Activated CD8-positive, alpha-beta memory T cell treated with anti-CD3 and anti-CD28 coated beads for 36 hours (primary cell): ENCODE data around the gene MOB2. TPM values are rescaled to one million over a fixed set of nuclear protein-coding genes. Genes with fewer than 3 reads are reported as not detected.

Source experiments
- CTCF ChIA-PET: fragments of 350-600 bp; sonication (Branson Sonifier 250); formaldehyde crosslinking; loops from one replicate; lab custom pipeline; 2021; ENCODE audit warnings: antibody characterized with exemption; lab: Charles Lee
- POLR2A ChIA-PET: fragments of 350-600 bp; sonication (Branson Sonifier 250); formaldehyde crosslinking; loops from one replicate; lab custom pipeline; 2021; ENCODE audit warnings: antibody characterized with exemption; lab: Charles Lee
- total RNA-seq, 2 experiments: library from RNA; stranded (reverse); gene quantifications; one replicate each; pipeline ENCODE4 v1.2.3, GENCODE V29; 2021

The MOB2 gene
- total RNA-seq, 2 experiments from 2014 or later: 19.5 to 22.0 TPM

- ChIA-PET CTCF (no interaction called here), POLR2A (no interaction called here)
Measured at GRCh38 chr11:1494650-1495049, 8.1 kb upstream of the MOB2 start.

DNA sequence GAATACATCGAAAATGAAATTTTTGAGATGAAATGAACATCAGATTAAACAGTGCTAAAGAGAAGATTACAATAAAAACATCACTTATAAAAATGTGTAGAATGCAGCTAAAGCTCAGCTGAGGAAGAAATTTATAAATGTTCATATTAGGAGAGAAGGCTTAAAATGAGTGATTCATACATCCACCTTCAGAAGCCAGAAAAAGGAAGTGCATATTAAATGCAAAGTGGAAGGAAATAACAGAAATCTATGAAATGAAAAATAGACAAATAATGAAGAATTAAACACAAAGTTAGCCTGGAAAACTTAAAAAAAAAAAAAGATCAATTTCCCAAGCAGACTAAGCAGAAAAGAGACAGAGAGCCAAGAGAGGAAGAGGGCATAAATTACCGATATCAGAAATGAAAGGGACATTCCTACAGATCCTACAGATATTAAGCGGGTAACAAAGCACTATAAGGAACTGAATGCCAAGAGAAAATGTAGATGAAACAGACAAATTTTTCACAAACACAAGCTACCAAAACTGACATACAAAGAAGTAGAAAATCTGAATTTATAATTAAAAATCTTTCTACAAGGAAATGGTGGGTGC lies 7.2 kb upstream of the MOB2 start:
- ChIA-PET CTCF (no interaction called here), POLR2A (no interaction called here)

DNA sequence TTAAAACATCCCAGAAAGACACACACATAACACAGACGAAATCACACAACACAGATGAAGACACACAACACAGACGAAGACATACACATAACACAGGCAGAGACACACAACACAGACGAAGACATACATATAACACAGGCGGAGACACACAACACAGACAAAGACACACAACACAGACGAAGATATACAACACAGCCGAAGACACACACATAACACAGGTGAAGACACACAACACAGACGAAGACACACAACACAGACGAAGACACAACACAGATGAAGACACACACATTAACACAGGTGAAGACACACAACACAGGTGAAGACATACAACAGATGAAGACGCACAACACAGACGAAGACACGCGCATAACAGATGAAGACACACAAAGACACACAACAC lies 4.8 kb upstream of the MOB2 start:
- CTCF ChIA-PET: interaction anchor here (0.6 to 1.1 kb wide), 2 partner anchors 23 to 108 kb away, joined by 3 to 4 read pairs; no protein-coding TSS in a partner anchor

GRCh38 chr11:1490651-1491050 lies 4.1 kb upstream of the MOB2 start:
- CTCF ChIA-PET: interaction anchor here (0.6 to 0.8 kb wide), 2 partner anchors 28 to 109 kb away, joined by 4 read pairs; no protein-coding TSS in a partner anchor
- POLR2A ChIA-PET: no interaction called here

More for the DNA sequence above, 4.8 kb upstream of the MOB2 start:
- POLR2A ChIA-PET: no interaction called here

DNA sequence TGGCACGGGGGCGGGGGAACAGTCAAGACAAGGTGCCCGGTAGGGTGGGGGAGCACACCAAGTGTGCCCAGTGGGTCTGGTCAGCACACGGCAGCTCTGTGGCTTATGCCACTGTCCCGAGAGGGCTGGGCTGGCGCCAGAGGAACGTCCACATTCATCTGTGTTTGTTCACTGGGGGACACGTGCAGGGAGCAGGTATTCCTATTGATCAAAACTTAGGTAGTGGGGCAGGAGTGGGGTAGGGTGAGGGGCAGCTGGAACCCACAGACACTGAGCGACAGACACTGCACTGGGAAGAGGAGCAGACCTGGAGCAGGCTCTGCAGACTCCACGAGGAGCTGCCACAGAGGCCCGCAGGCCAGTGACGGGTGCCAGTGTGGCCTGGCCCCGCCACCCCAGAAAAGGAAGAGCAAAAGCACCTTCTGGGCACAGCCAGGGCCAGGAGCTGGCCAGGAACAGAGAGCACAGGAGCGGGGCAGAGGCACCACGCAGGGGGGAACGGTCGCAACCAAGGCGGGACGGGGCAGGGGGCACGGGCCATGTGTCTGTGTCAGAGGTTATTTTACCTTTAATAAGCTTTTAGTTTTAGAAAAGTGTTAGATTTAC lies 2.1 kb upstream of the MOB2 start:
- POLR2A ChIA-PET: no interaction called here
- CTCF ChIA-PET: no interaction called here

DNA sequence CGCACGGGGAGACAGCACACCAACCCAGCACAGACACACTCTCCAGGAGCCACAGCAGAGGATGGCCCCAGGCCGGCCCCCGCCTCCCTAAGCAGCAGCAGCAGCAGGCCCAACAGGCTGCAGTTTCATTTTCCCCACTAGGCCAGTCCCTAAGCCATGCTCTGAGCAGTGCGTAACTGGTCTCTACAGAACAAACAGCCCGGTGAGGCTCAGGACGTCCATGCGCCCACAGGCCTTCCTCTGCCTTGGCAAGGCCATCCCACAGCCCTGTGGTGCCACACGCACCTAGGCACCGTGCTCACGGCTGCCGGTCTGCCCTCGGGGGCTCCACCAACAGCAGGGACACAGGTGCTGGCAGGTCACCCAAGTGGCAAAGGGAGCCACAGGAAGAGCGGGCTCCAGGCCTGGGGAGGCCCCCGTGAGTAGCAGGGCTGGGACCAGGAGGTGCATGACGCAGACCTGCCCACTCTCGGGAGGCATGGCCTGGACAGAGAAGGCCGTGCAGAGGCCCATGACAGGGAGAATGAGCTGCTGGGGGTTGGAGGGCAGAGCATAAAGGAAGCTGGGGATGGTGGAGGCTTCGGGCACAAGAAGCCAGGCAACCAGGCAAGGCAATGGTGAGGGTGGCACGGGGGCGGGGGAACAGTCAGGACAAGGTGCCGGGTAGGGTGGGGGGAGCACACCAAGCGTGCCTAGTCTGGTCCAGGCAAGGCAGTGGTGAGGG lies 1.4 kb upstream of the MOB2 start:
- ChIA-PET POLR2A (no interaction called here), CTCF (no interaction called here)

DNA sequence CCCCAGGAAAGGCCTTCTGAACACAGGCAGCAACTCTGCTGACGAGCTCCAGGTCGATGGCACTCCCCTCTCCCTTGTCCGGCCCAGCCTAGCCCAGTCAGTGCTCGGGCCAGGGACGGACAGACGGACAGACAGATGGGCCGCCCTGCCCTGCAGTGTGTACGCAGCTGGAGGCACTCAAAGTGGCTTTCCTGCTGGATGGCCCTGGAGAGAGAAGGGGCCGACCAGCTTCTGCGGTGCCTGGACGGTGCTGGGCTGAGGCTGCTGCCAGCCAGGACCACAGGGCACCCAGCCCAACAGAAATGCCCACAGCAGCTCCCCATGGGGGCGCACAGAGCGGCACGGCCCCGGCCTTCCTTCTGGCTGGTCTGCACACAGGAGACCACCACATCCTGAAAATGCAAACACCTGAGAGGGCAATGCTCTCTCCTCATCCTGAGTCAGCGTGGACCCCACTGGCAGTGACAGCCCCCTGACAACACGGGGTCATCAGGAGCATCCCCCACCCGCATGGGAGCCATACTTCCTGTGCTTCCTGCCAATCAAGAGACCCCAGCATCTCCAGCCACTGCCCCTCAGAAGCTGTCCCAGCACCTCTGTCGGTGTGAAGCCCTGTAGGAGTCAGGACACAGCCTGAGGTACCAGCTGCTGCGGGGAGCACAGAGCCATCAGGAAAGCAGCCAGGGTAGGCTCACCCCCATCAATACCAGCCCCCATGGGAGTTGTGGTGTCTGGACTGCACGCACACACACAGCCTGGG lies 692 bp upstream of the MOB2 start:
- ChIA-PET POLR2A (no interaction called here), CTCF (no interaction called here)

DNA sequence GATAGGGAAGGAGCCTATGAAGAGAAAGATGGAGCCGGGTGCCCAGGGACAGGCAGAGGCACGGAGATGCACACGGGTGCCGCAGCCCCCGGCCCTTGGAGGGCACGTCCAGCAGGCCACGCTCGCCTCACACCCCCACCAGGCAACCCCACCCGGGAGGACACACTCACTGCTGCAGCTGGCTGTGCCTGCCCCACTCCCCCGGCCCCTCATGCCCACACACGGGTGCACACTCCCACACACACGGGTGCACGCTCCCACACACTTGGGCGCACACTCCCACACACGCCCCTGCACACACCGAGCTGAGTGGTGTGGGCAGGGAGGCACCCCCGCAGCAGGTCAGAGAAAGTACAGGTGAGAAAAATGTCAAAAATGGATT lies 1.1 kb downstream of the MOB2 start:
- CTCF ChIA-PET: interaction anchor here (1.1 kb wide), 1 partner anchor 89 kb away, joined by 4 read pairs; no protein-coding TSS in a partner anchor
- POLR2A ChIA-PET: no interaction called here

GRCh38 chr11:1484695-1485503 lies 1.7 kb downstream of the MOB2 start:
- CTCF ChIA-PET: interaction anchor here (1.1 kb wide), 1 partner anchor 90 kb away, joined by 4 read pairs; no protein-coding TSS in a partner anchor
- POLR2A ChIA-PET: no interaction called here

GRCh38 chr11:1484061-1484671 lies 2.4 kb downstream of the MOB2 start:
- CTCF ChIA-PET: interaction anchor here (1.1 kb wide), 1 partner anchor 91 kb away, joined by 4 read pairs; no protein-coding TSS in a partner anchor
- POLR2A ChIA-PET: no interaction called here

DNA sequence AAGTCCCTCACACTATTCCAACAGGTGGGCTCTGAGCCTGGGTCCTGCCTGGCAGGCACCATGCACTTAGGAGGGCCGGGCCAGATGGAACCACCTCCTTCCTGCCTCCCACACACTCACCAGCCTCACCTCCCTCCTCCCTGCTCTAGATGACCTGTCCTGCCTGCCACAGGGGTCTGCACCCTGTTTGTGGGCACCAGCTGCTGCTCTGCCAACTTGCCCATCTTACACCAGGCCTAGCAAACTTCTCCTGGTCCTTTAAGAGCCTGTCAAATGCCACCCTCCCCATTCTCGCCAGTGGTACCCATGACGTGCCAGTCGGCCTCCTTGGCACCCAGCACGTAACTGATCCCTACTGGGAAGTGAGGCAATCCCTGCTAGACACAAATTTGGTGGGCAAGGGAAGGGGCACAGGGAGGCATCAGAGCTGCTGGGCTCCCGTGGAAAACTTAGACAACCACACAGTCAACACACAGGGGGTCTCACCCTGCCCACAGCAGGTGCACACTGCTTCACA lies 3.1 kb downstream of the MOB2 start:
- POLR2A ChIA-PET: no interaction called here
- CTCF ChIA-PET: no interaction called here

- ChIA-PET POLR2A (no interaction called here), CTCF (no interaction called here)
Measured at GRCh38 chr11:1482581-1483444, 3.8 kb downstream of the MOB2 start.

DNA sequence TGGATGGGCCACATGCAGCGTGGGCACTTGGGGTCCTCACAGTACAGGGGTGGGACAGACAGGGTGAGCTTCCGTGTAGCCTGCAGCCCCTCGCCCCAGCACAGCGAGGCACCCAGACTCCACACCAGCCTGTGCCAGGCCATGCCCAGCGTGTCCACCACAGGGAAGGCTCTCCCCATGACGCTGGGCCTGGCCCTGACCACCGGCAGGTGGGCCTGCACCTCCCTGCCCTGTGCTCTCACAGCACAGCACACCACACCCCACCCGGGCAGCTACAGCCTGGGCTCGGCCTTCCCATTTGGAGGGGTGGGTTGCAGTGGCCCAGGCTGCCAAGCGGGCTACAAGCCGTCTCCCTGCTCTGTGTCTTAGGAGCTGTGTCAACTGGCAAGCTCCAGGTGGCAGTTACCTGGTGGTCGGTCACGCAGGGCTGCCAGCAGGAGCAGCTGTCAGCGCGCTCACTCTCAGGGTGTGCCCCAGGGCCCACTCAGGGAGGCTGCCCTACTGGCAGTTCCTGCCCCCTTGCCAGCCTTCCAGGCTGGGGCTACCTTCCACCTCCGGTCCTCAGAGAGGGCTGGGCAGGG lies 4.6 kb downstream of the MOB2 start:
- CTCF ChIA-PET: no interaction called here

DNA sequence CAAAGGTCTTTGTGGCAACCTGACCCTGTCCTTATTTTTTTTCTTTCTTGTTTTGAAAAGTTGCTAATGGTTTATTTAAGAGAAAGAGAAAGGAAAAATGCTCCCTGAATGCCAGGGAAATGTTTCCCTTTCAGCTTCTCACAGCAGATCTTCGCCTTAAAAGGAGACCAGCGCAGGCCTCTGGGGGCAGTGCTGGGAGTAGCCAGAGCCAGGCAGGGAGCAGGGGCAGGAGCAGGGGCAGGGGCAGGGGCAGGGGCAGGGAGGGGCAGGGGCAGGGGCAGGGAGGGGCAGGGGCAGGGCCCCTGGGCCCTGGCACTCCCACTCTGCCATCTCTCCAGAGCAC lies 5.1 kb downstream of the MOB2 start:
- POLR2A ChIA-PET: no interaction called here
- CTCF ChIA-PET: no interaction called here

More for the DNA sequence above, 4.6 kb downstream of the MOB2 start:
- POLR2A ChIA-PET: no interaction called here

GRCh38 chr11:1480555-1481482 lies 5.8 kb downstream of the MOB2 start:
- POLR2A ChIA-PET: no interaction called here
- CTCF ChIA-PET: no interaction called here

- CTCF ChIA-PET: no interaction called here
- POLR2A ChIA-PET: no interaction called here
Measured at GRCh38 chr11:1480191-1480554, 6.4 kb downstream of the MOB2 start.
